GM13977 (cell line): ENCODE measurements around the gene GSG1L2.

Experiments
- DNase-seq: peaks from one replicate; pipeline ENCODE4 v3.0.0; 2012; ENCODE audit warnings: low spot score
- in situ Hi-C: fragments of 300-500 bp; cut with MboI; formaldehyde crosslinking; loops from one replicate; pipeline ENCODE4 v1.12.0; 2022; ENCODE audit warnings: low sequenced_read_pairs, low pct_unique_long_range_greater_than_20kb, mixed read lengths, inconsistent platforms; ENCODE audit not compliant: unreplicated experiment
- TF ChIP-seq, protein P1 (sequence below): IDR thresholded peaks from 2 replicates; pipeline ENCODE4 v1.5.1; 2012; ENCODE audit warnings: mild to moderate bottlenecking, control low read depth; ENCODE audit not compliant: insufficient read depth; ENCODE audit errors: extremely low read depth, missing control alignments

GSG1L2 gene

DNA sequence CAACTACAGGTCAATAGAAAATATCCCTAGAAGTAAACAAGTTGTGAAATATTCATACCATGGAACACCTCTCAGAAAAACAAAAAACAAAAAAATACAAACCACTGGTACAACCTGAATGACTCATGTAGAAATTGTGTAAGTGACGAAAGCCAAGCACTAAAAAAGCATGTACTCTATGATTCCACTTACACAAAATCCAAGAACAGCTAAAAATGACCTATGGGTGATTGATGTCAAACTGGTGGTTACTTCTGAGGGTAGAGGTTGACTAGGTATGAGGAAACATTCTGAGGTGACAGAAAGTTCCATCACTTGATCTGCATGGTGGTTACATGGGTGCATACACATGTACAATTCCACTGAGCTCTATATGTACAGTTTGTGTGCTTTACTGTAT is 61.6 kb downstream of the GSG1L2 start:
- in situ Hi-C loops: no loop called here
- no peak for DNase-seq
- TF ChIP-seq, protein P1, sequence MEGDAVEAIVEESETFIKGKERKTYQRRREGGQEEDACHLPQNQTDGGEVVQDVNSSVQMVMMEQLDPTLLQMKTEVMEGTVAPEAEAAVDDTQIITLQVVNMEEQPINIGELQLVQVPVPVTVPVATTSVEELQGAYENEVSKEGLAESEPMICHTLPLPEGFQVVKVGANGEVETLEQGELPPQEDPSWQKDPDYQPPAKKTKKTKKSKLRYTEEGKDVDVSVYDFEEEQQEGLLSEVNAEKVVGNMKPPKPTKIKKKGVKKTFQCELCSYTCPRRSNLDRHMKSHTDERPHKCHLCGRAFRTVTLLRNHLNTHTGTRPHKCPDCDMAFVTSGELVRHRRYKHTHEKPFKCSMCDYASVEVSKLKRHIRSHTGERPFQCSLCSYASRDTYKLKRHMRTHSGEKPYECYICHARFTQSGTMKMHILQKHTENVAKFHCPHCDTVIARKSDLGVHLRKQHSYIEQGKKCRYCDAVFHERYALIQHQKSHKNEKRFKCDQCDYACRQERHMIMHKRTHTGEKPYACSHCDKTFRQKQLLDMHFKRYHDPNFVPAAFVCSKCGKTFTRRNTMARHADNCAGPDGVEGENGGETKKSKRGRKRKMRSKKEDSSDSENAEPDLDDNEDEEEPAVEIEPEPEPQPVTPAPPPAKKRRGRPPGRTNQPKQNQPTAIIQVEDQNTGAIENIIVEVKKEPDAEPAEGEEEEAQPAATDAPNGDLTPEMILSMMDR: no peak

DNA sequence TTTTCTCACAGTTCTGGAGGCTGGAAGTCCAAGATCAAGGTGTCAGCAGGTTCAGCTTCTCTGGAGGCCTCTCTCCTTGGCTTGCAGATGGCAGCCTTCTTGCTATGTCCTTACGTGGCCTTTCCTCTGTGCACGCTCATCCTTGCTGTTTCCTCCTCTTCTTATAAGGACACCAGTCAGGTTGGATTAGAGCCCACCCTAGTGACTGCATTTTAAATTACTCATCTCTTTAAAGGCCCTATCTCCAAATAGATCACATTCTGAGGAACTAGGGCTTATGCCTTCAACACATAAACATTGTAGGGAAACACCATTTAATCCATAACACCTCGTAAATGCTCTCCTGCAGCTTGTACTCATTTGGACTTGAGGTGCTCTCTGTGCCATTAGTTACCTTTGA is 66.8 kb downstream of the GSG1L2 start:
- in situ Hi-C loops: no loop called here
- TF ChIP-seq, protein P1: no peak
- no peak for DNase-seq
